Measurements from ENCODE around the gene RIC1.

GRCh38 chr9:5712651-5713390, 83.9 kb downstream of the RIC1 start:
- no peak for TF ChIP-seq CTCF (conservative IDR thresholded peaks at IDR 0.05 in 1 of 2, IDR thresholded peaks at IDR 0.05 in 1 of 2; ENCODE audit: low read depth in 1 of 2, low read length in 2 of 2)
- TF ChIP-seq EZH2 (IDR thresholded peaks at IDR 0.05; ENCODE audit: low read length, missing control alignments) = no peak
